ENCODE data around the gene ADAMTSL4. TPM values are rescaled to one million over a fixed set of nuclear protein-coding genes. Genes with fewer than 3 reads are reported as not detected.

ADAMTSL4 gene
- total and polyA plus RNA-seq, 2 of the 8 experiments (the other 6 are each of a cell fraction or from before 2014, with no cell fraction given): 4.2 to 5.4 TPM

- TF ChIP-seq CHD7 (IDR thresholded peaks at IDR 0.05; ENCODE audit: insufficient replicate concordance, low read length) (peak; percentile 44), POLR2AphosphoS5 (IDR thresholded peaks at IDR 0.05; ENCODE audit: low read depth, low read length) (peak; percentile 97), USF2 (IDR thresholded peaks at IDR 0.05; ENCODE audit: low read length) (peak; percentile 35; the same call in 1 of the 2 replicates), NANOG (IDR thresholded peaks at IDR 0.05; ENCODE audit: insufficient read depth, low read depth, low read length, poor library complexity, severe bottlenecking) (no peak), TAF1 (IDR thresholded peaks at IDR 0.05; ENCODE audit: low read depth, low read length) (0 out of 2 replicates have a peak, but pooled peaks have one; percentile 26), POLR2A (IDR thresholded peaks at IDR 0.05; ENCODE audit: control extremely low read depth in 1 of 2, low read depth in 2 of 2, low read length in 2 of 2) (peak; percentile 69 to 72), SIRT6 (IDR thresholded peaks at IDR 0.05; ENCODE audit: low read length) (no peak), CEBPB (IDR thresholded peaks at IDR 0.05; ENCODE audit: low read depth, low read length) (no peak), ZNF274 (IDR thresholded peaks at IDR 0.05; ENCODE audit: borderline replicate concordance, extremely low read depth, low read length) (no peak), TEAD4 (IDR thresholded peaks at IDR 0.05; ENCODE audit: low read depth, low read length) (no peak)
Observed at GRCh38 chr1:150572918-150573647, 23.9 kb downstream of the ADAMTSL4 start (continued).
